HEK293 (cell line): Measurements from ENCODE around the gene ZFAND6.
"Not testable (repeated sequence)": the region's sequence is repeated elsewhere in the genome, so short reads cannot be mapped to it uniquely, and the experiment has no call there.

ENCODE experiments used
- CTCF ChIA-PET: fragments of 350-600 bp; formaldehyde crosslinking; extraction: SDS; loops from one replicate; lab custom pipeline; 2021; ENCODE audit warnings: antibody characterized with exemption; lab: Yijun Ruan, JAX
- POLR2A ChIA-PET: fragments of 300-600 bp; formaldehyde crosslinking; extraction: SDS; loops from one replicate; lab custom pipeline; 2020; ENCODE audit warnings: antibody characterized with exemption, inconsistent platforms; lab: Yijun Ruan, JAX
- H3K27ac ChIP-seq: fragments of 200-500 bp; sonication (Bioruptor generic); 2 replicates; pipeline ENCODE4 v1.5.1; 2014; ENCODE audit warnings: low read depth, low read length, control low read depth, inconsistent platforms; ENCODE audit errors: extremely low read depth
- H3K36me3 ChIP-seq, 2 experiments: fragments of 200-500 bp in 1 of 2; sonication (Bioruptor generic) in 1 of 2; 1 replicate in 1 of 2; 2 replicates in 1 of 2; pipeline ENCODE4 v1.5.1; 2014 to 2017; ENCODE audit warnings: inconsistent platforms in 2 of 2, low read length in 2 of 2; ENCODE audit not compliant: control insufficient read depth in 2 of 2, insufficient read depth in 1 of 2
- H3K4me1 ChIP-seq: fragments of 200-500 bp; sonication (Bioruptor generic); 2 replicates; pipeline ENCODE4 v1.5.1; 2014; ENCODE audit warnings: mild to moderate bottlenecking, low read length, inconsistent platforms; ENCODE audit not compliant: control insufficient read depth, insufficient read depth
- H3K4me3 ChIP-seq: 2 replicates; pipeline ENCODE4 v1.5.1; 2011; ENCODE audit warnings: low read depth, mild to moderate bottlenecking, control low read depth, low read length, moderate library complexity
- H3K9me3 ChIP-seq: fragments of 200-500 bp; sonication (Bioruptor generic); 2 replicates; pipeline ENCODE4 v1.5.1; 2014; ENCODE audit warnings: low read depth, low read length, inconsistent platforms; ENCODE audit not compliant: control insufficient read depth, insufficient read depth
- FEZF1 ChIP-seq: fragments of 450-650 bp; formaldehyde crosslinking; IDR thresholded peaks from 2 replicates; pipeline ENCODE4 v1.5.1; 2016; ENCODE audit warnings: missing biosample characterization, missing genetic modification characterization
- GLI2 ChIP-seq: fragments of 450-650 bp; formaldehyde crosslinking; IDR thresholded peaks from 2 replicates; pipeline ENCODE4; 2017; ENCODE audit warnings: missing biosample characterization, missing genetic modification characterization, low read depth, borderline replicate concordance
- KLF1 ChIP-seq: fragments of 450-650 bp; formaldehyde crosslinking; IDR thresholded peaks from 2 replicates; pipeline ENCODE4 v1.5.1; 2016; ENCODE audit warnings: missing biosample characterization, missing genetic modification characterization
- ZBTB11 ChIP-seq: fragments of 450-650 bp; formaldehyde crosslinking; conservative IDR thresholded peaks from 2 replicates; pipeline ENCODE4 v1.5.1; 2016; ENCODE audit warnings: low read depth, missing biosample characterization, missing genetic modification characterization
- ZBTB21 ChIP-seq: fragments of 450-650 bp; formaldehyde crosslinking; IDR thresholded peaks from 2 replicates; pipeline ENCODE4 v1.5.1; 2017; ENCODE audit warnings: missing biosample characterization, missing genetic modification characterization
- ZFHX2 ChIP-seq: fragments of 450-650 bp; formaldehyde crosslinking; conservative IDR thresholded peaks from 2 replicates; pipeline ENCODE4 v1.5.1; 2016; ENCODE audit warnings: missing biosample characterization, missing genetic modification characterization
- ZNF140 ChIP-seq: fragments of 450-650 bp; formaldehyde crosslinking; IDR thresholded peaks from 2 replicates; pipeline ENCODE4 v1.5.1; 2016; ENCODE audit warnings: missing biosample characterization, missing genetic modification characterization
- ZNF175 ChIP-seq: fragments of 450-650 bp; formaldehyde crosslinking; IDR thresholded peaks from 2 replicates; pipeline ENCODE4 v1.5.1; 2016; ENCODE audit warnings: missing biosample characterization, missing genetic modification characterization
- ZNF341 ChIP-seq: fragments of 450-650 bp; formaldehyde crosslinking; IDR thresholded peaks from 2 replicates; pipeline ENCODE4; 2016; ENCODE audit warnings: low read depth, missing biosample characterization, missing genetic modification characterization
- ZNF350 ChIP-seq: fragments of 450-650 bp; formaldehyde crosslinking; IDR thresholded peaks from 2 replicates; pipeline ENCODE4 v1.5.0; 2017; ENCODE audit warnings: missing biosample characterization, mild to moderate bottlenecking, missing genetic modification characterization
- ZNF37A ChIP-seq: fragments of 450-650 bp; IDR thresholded peaks from 2 replicates; pipeline ENCODE4 v1.5.1; 2018; ENCODE audit warnings: missing biosample characterization, missing genetic modification characterization
- ZNF391 ChIP-seq: fragments of 450-650 bp; formaldehyde crosslinking; IDR thresholded peaks from 2 replicates; pipeline ENCODE4 v1.5.1; 2016; ENCODE audit warnings: low read depth, missing biosample characterization, missing genetic modification characterization, borderline replicate concordance
- ZNF473 ChIP-seq: fragments of 450-650 bp; formaldehyde crosslinking; IDR thresholded peaks from 2 replicates; pipeline ENCODE4 v1.5.1; 2017; ENCODE audit warnings: missing biosample characterization, missing genetic modification characterization
- ZNF48 ChIP-seq: fragments of 450-650 bp; formaldehyde crosslinking; IDR thresholded peaks from 2 replicates; pipeline ENCODE4 v1.5.1; 2016; ENCODE audit warnings: missing biosample characterization, missing genetic modification characterization
- ZNF707 ChIP-seq: fragments of 450-650 bp; formaldehyde crosslinking; IDR thresholded peaks from 2 replicates; pipeline ENCODE4 v1.5.1; 2016; ENCODE audit warnings: missing biosample characterization, missing genetic modification characterization
- ZNF747 ChIP-seq: fragments of 450-650 bp; formaldehyde crosslinking; IDR thresholded peaks from 2 replicates; pipeline ENCODE4 v1.5.1; 2016; ENCODE audit warnings: missing biosample characterization, missing genetic modification characterization
- ZNF837 ChIP-seq: fragments of 450-650 bp; formaldehyde crosslinking; IDR thresholded peaks from 2 replicates; pipeline ENCODE4 v1.5.1; 2016; ENCODE audit warnings: missing biosample characterization, missing genetic modification characterization
- TF ChIP-seq, protein P1 (sequence below): fragments of 450-650 bp; formaldehyde crosslinking; IDR thresholded peaks from 2 replicates; pipeline ENCODE4 v1.5.1; 2017; ENCODE audit warnings: missing biosample characterization, missing genetic modification characterization

Gene ZFAND6

DNA sequence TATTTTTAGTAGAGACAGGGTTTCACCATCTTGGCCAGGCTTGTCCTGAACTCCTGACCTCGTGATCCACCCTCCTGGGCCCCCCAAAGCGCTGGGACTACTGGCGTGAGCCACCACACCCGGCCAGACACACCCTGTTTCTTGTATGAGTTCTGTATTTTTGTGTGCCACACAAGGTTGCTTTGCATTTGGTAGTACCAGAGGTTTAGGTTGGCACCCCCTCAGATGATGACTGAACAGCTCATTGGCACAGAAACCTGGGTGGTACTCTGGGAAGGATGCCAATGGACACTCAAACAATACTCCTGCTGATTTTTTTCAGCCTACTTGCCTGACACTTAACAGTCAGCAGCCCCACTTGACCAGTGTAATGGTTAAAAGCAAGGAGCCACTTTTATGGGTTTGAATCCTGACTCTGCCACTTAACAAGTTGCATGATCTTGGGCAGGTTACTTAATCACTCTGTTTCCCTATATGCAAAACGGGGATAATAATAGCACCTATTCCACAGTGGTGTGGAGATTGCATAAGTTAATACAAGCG, 49.3 kb upstream of the ZFAND6 start:
- CTCF ChIA-PET = no interaction called here
- no peak overlapping the region for H3K4me3 ChIP-seq
- POLR2A ChIA-PET = no interaction called here
- no peaks in the 10 kb centered on the region; a peak in 1 of 3 replicates for H3K36me3 ChIP-seq
- H3K9me3 ChIP-seq = no peaks in the 10 kb centered on the region
- TF ChIP-seq ZNF175 (tag by site-specific recombination) (no peak), KLF1 (tag by site-specific recombination) (peak; percentile 64; the same call in 1 of the 2 replicates), ZNF48 (no peak), ZNF837 (tag by site-specific recombination) (no peak), ZNF341 (tag by site-specific recombination) (no peak), FEZF1 (0 out of 2 replicates have a peak, but pooled peaks have one; percentile 9), ZNF391 (no peak), ZNF747 (tag by site-specific recombination) (no peak), ZNF37A (tag by site-specific recombination) (no peak), ZNF350 (tag by site-specific recombination) (no peak), ZBTB11 (tag by site-specific recombination) (no peak), ZNF473 (tag by site-specific recombination) (no peak), GLI2 (tag by site-specific recombination) (no peak), ZNF707 (tag by site-specific recombination) (no peak), ZNF140 (tag by site-specific recombination) (no peak)
- TF ChIP-seq, protein P1, sequence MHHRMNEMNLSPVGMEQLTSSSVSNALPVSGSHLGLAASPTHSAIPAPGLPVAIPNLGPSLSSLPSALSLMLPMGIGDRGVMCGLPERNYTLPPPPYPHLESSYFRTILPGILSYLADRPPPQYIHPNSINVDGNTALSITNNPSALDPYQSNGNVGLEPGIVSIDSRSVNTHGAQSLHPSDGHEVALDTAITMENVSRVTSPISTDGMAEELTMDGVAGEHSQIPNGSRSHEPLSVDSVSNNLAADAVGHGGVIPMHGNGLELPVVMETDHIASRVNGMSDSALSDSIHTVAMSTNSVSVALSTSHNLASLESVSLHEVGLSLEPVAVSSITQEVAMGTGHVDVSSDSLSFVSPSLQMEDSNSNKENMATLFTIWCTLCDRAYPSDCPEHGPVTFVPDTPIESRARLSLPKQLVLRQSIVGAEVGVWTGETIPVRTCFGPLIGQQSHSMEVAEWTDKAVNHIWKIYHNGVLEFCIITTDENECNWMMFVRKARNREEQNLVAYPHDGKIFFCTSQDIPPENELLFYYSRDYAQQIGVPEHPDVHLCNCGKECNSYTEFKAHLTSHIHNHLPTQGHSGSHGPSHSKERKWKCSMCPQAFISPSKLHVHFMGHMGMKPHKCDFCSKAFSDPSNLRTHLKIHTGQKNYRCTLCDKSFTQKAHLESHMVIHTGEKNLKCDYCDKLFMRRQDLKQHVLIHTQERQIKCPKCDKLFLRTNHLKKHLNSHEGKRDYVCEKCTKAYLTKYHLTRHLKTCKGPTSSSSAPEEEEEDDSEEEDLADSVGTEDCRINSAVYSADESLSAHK = no peak
- no peak overlapping the region for H3K27ac ChIP-seq
- H3K4me1 ChIP-seq = no peaks in the 10 kb centered on the region

DNA sequence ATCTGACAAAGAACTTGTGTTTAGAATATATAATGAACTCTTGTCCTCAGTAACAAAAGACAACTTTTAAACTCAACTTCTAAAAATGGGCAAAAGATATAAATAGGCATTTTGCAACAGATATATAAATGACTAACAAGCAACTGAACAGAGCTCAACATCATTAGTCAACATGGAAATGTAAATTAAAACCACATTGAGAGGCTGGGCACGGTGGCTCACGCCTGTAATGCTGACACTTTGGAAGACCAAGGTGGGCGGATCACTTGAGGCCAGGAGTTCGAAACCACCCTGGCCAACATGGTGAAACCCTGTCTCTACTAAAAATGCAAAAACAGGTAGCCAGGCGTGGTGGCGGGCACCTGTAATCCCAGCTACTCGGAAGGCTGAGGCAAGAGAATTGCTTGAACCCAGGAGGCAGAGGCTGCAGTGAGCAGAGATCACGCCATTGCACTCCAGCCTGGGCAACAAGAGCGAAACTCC, 48.4 kb upstream of the ZFAND6 start:
- H3K4me1 ChIP-seq, H3K36me3 ChIP-seq, H3K4me3 ChIP-seq, CTCF ChIA-PET, H3K27ac ChIP-seq, H3K9me3 ChIP-seq, POLR2A ChIA-PET: not testable (repeated sequence)
- 0 out of 2 replicates have a peak, but pooled peaks have one; percentile 15 for TF ChIP-seq ZFHX2 (tag by site-specific recombination)

- TF ChIP-seq ZBTB21 (tag by site-specific recombination) = no peak
- TF ChIP-seq, all 188 proteins: peak for 0
- Histone ChIP-seq H3K4me1 (no peaks in the 10 kb centered on the region), H3K9me3 (no peaks in the 10 kb centered on the region), H3K36me3 (no peaks in the 10 kb centered on the region; a peak in 1 of 3 replicates), H3K4me3 (no peak overlapping the region), H3K27ac (no peak overlapping the region)
- POLR2A ChIA-PET = no interaction called here
- CTCF ChIA-PET = interaction anchor here (0.7 kb wide), 1 partner anchor 10 kb away, joined by 3 read pairs; no protein-coding TSS in a partner anchor
Measured at GRCh38 chr15:80011596-80011995, 47.9 kb upstream of the ZFAND6 start.
